GM15510 (cell line): ENCODE data around the gene PRPF40A.

Experiments
- POLR2A ChIP-seq: IDR thresholded peaks from 3 replicates; pipeline ENCODE4 v1.6.1; 2011; ENCODE audit warnings: borderline replicate concordance; ENCODE audit not compliant: insufficient read length; ENCODE audit errors: extremely low read depth

PRPF40A gene

DNA sequence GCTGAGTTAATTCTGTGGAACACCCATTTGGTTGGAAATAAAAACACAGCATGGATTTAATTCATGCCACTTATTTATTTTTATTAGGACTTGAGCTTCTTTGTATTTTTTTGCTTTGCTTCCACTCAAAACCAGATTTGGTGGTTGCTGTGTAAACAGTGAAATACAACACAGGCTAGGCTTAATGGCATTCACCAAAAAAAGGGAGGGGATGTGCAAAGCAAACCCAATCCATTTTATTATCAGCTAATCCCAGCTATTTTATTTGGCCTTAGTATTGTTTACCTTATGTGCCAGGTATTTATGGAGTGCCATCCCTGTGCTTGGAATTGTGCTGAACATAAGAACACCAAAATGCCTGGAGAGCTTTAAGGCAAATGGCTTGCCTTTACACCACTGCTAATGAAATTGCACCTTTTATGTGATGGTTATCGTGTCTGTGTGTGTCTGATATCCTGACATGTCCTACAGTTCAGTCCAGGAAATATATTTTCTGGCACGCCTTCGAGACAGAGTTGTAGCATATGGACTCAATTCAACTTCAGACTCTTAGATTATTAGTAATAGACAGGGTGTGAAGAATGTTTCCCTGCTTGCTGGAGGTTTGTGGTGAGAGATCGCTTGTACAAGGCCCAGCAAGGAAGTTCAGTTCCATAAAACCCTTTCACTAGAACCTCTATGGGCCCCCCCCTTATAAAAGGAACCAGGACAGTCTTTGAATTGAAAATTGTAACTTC lies 99.6 kb downstream of the PRPF40A start:
- no peak for TF ChIP-seq POLR2A

DNA sequence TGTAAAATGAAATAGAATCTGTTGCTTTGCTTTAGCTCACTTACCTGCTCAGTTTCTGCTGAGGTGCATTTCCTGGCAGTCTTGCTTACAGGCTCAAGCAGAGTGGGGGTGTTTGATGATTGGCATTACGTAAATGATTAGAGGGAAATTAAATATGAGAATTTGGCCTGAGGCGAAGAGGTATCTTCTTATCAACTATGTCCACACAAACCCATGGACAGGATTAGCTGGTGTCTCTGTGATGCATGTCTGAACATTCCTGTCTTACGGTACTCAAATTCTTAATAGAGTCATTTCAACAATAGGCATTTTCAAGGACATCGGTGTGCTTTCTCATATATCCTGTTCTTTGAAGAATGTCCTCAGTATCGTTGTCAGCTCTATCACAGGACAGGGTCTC lies 102.1 kb downstream of the PRPF40A start:
- TF ChIP-seq POLR2A, result no peak

DNA sequence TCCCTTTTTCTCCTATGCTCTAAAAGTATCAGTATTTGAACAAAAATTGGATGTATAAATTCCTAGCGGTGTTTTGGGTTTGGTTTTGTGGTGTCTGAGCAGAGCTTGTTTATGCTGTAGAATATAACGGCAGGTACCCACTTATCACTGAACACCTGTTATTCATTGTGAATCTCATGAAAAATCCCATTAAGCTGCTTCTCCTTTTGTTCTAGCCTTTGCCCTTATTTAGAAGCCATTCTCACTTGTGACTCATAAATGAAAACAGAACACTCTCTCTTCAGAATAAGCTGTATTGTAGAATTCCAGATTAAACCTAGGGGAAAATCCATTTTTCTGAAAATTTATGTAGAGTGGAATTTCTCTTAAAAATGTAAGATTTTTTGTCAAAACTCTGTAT lies 104.0 kb downstream of the PRPF40A start:
- no peak for TF ChIP-seq POLR2A

DNA sequence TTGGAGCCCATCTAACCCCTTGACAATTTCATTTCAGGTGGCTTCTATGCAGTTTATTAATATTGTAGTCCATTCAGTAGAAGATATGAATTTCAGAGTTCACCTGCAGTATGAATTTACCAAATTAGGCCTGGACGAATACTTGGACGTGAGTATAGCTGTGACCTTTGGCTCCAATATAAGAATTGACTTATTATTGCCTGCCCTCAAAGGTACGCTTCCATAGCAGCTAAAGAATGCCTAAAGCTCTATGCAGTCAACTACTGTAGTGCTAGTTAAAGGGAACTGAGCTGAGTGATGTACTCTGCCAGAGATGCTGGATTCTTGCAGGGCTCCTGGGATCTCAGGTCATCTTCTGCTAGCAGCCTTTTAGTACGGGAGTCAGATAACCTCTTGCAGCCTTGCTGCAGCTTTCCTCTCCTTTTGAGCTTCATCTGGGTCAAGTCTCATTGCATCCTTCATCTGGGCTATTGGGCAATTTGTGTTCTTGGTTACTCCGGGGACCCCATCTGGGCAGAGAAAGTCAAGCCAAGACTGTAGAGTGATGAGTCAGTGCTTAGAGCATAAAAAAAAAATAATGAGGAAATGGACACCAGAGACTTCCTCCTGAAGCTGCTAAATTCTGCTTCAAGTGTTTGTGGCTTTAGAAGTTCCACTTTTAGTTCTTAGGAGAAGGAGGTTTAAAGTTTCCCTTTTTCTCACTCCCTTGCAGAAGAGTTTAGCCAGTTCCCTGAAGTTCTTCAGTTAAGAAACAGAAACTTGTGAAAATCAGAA lies 105.6 kb downstream of the PRPF40A start:
- TF ChIP-seq POLR2A, result no peak

DNA sequence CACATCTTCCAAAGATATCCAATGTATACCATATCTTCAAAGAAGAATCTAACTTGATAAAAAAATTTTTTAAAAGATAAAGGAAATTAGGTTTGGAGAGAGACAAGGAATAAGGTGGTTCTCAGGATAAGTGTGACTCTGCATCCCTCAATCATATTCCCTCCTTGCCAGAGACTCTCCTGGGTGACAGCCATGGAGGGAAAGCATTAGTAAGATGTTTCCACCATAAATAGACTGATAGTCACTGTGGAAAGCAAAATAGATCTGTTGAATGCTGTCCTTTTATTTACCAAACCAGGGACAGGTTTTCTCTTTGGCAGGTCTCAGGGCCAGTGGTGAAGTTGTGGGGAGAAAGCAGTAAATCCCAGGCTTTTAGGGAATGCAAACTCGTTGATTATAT lies 107.6 kb downstream of the PRPF40A start:
- TF ChIP-seq POLR2A, result no peak

DNA sequence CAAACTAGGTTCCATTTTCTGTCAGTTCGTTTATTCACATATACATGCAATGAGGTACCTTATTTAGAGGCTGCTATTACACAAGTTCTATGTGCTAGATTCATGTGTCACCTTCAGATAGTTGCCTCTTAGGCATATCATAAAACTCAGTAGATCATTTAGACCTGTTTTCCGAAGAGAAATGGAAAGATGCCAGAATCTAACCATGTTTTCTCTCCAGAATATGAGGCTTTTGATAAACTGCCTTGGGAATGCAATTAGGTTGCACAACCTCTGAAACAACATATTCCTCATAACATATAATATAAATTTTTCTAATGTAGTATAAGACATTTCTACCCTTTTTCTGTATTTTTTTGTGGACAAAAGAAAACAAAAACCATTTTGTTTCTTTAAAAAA lies 108.1 kb downstream of the PRPF40A start:
- TF ChIP-seq POLR2A, result no peak

DNA sequence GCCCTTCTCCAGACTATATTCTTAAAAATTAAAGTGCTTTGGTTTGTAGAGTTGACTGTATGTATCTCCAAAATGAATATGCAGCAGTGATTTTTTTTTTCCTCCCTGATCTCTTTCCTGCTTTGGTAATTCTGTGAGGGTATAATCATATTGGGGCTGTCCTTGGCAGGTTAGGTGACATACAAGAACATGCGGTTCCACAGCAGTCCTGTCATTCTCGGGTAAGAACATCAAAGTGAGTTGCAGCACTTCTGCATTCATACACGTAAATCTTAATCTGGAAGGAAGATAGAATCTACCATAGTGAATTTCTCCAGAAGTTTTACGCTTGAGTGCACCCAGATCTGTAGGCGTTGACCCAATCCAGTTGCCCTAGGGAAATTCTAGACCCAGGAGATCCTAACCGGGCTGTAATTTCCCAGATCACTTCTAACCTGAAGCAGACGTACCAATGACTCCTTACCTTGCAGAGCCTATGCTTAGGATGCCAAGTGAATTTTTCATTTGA lies 109.4 kb downstream of the PRPF40A start:
- no peak for TF ChIP-seq POLR2A

DNA sequence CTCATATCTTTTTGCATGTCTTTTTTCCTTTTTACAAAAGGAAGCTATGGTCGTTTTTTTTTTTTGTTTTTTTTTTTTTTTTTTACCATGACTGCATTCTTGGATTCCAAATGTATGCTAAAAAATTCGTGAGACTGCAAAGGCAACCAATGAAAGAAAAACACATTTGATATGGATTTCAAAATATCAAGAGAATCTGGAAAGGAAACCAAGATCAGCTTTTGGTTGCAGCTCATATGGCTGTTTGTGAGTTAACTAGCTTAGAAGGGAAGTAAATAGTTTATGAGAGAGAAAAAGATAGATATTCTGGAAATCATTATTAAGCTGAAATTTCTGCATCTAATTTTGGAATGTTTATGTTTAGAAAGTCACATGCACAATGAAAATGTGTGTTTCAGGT lies 110.3 kb downstream of the PRPF40A start:
- no peak for TF ChIP-seq POLR2A

DNA sequence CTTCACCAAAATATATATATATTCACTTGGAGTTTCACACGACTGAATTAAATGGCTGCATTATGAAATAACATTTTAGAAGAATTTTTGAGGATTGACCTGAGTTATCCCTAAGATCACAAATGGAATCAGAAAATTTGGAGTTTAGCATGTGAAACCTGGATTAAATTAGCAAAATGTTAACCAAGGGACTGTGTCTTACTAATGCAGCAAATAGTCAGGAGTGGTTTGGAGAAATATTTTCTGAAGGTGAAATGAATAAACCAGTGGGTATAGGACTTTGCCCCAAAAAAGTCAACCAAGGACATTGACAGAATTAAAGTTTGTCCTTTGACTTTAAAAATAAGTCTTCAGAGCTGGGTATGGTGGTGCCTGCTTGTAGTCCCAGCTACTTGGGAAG lies 111.2 kb downstream of the PRPF40A start:
- TF ChIP-seq POLR2A, result no peak

DNA sequence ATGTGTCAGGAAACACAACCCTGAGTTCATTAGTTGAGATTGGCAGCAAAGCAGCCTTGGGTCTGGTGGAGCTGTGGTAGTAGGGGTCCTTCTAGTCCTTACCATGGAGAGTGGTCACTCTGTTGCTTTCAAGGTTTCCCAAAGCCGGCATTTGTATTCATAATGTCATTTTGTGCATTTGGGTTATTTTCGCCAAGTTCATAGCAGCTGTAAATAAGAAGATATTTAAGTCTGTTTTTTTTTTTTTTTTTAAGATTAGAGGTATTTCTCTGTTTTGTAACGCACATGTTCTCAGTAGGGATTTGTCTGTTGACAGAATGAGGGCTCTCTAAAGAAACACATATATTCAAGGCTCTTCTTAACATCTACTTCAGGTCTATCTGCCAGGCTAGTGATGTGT lies 114.1 kb downstream of the PRPF40A start:
- TF ChIP-seq POLR2A, result no peak

DNA sequence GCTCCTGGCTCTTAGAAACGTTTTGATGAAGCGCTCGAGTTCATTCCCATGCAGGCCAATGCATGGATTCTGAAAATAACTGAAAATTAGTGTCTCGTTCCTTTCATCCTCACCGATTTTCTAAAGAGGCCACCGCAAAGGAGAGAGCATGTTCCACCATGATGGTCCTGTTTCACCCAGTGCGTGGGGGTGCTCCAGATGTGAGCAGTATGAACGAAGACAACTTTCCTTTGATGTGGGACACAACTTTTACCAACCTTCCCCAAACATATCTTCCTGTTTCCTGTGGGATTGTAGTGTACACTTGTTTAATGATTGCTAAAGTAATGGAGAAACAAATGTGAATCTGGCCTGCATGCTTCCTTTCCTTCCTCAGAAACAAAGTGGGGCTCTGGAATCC lies 114.5 kb downstream of the PRPF40A start:
- no peak for TF ChIP-seq POLR2A
